ENCODE measurements around the gene TRIM7. TPM values are rescaled to one million over a fixed set of nuclear protein-coding genes. Genes with fewer than 3 reads are reported as not detected.

TRIM7 gene
- total and polyA plus RNA-seq, 2 donors (not counting 1 experiment from before 2014, with no cell fraction given) = 1.7 to 7.4 TPM

GRCh38 chr5:181166812-181167733 lies 37.9 kb downstream of the TRIM7 start:
- TF ChIP-seq CTCF (IDR thresholded peaks at IDR 0.05) (no peak), EZH2 (IDR thresholded peaks at IDR 0.05; ENCODE audit: borderline replicate concordance, insufficient read depth, low read depth, low read length, poor library complexity, severe bottlenecking) (no peak)
- Histone ChIP-seq H2AFZ (ENCODE audit: insufficient read depth, low read depth, low read length, poor library complexity, severe bottlenecking) (no peak overlapping the region), H4K20me1 (ENCODE audit: control insufficient read depth, insufficient read depth, low read length, poor library complexity, severe bottlenecking) (no peaks in the 10 kb centered on the region), H3K4me2 (replicated peaks; ENCODE audit: low read depth, low read length, poor library complexity, severe bottlenecking) (no peak overlapping the region), H3K9me3 (ENCODE audit: control extremely low read depth in 1 of 3, control insufficient read depth in 2 of 3, insufficient read depth in 1 of 3, low read length in 2 of 3) (peaks cover 0 to 49% (median 5%) of the 10 kb centered on the region in 3 donors), H3K36me3 (replicated peaks in 1 of 2; ENCODE audit: control extremely low read depth in 1 of 2, control insufficient read depth in 1 of 2, extremely low read depth in 1 of 2, insufficient read depth in 2 of 2, low read length in 1 of 2) (no peaks in the 10 kb centered on the region), H3K4me3 (ENCODE audit: control extremely low read depth in 1 of 5, extremely low read depth in 1 of 5, insufficient read depth in 1 of 5, low read depth in 2 of 5, low read length in 4 of 5) (no peak overlapping the region), H3K79me2 (ENCODE audit: control insufficient read depth, insufficient read depth, low read length) (no peaks in the 10 kb centered on the region), H3K27me3 (replicated peaks in 1 of 4; ENCODE audit: control extremely low read depth in 1 of 4, control insufficient read depth in 3 of 4, insufficient read depth in 4 of 4, low read length in 3 of 4) (peaks cover 0 to 74% (median 33%) of the 10 kb centered on the region in 4 experiments), H3K4me1 (ENCODE audit: control insufficient read depth in 2 of 2, insufficient read depth in 2 of 2, low read length in 2 of 2) (peaks cover 30 to 33% of the 10 kb centered on the region in 2 donors), H3K9ac (ENCODE audit: low read length) (no peak overlapping the region), H3K27ac (ENCODE audit: low read length in 2 of 2) (no peak overlapping the region)
- no peak for ATAC-seq (ENCODE audit: low read depth)
- Mint-ChIP-seq H3K4me3 (no peak overlapping the region), H3K9me3 (ENCODE audit: insufficient read depth) (no peaks in the 10 kb centered on the region), H3K4me1 (peaks cover 44% of the 10 kb centered on the region), H3K27me3 (peaks cover 41% of the 10 kb centered on the region), H3K27ac (no peak overlapping the region)
- peak; percentile 30 for DNase-seq
- CTCF ChIA-PET = interaction anchor here (0.6 to 1.7 kb wide), 3 partner anchors 15 to 381 kb away, joined by 3 to 7 read pairs (median 3); no protein-coding TSS in a partner anchor
- POLR2A ChIA-PET = no interaction called here
- no CpG with 5 or more reads among the region's 6 CpGs for WGBS (ENCODE audit: insufficient coverage)
- intact Hi-C loops (cut with micrococcal nuclease) = loop anchor here (10.0 kb wide), 1 partner anchor 48 kb away; no protein-coding TSS in a partner anchor
